PFSK-1 (cell line): ENCODE measurements around the gene CBLN3.
A peak's percentile ranks its signal among the peaks of the same experiment; 100 is the strongest.

Experiments used
- FOXP2 ChIP-seq: optimal IDR thresholded peaks from 2 replicates; pipeline ENCODE3; 2011; ENCODE audit warnings: borderline replicate concordance, control low read depth, inconsistent platforms; ENCODE audit not compliant: insufficient read depth; ENCODE audit errors: extremely low read length, extremely low read depth
- POLR2AphosphoS5 ChIP-seq: IDR thresholded peaks from 2 replicates; pipeline ENCODE4 v1.6.1; 2012; ENCODE audit warnings: low read depth, mild to moderate bottlenecking, control low read depth, low read length, moderate library complexity
- REST ChIP-seq, 2 experiments: IDR thresholded peaks; 2 replicates each; pipeline versions ENCODE4 v1.6.1 to v1.8.0; 2011 to 2012; ENCODE audit warnings: low read depth in 2 of 2, low read length in 2 of 2, control low read depth in 1 of 2, inconsistent platforms in 1 of 2, mild to moderate bottlenecking in 1 of 2, moderate library complexity in 1 of 2; ENCODE audit not compliant: insufficient read depth in 1 of 2
- SIN3A ChIP-seq: IDR thresholded peaks from 2 replicates; pipeline ENCODE4 v1.6.1; 2012; ENCODE audit warnings: mild to moderate bottlenecking, low read length, moderate library complexity, borderline replicate concordance; ENCODE audit not compliant: insufficient read depth
- TAF1 ChIP-seq: IDR thresholded peaks from 2 replicates; pipeline ENCODE4 v1.6.1; 2012; ENCODE audit warnings: low read length, control low read depth, borderline replicate concordance; ENCODE audit not compliant: insufficient read depth

The CBLN3 gene

GRCh38 chr14:24389226-24389848, 40.1 kb downstream of the CBLN3 start:
- TF ChIP-seq REST (IDR thresholded peaks at IDR 0.05; ENCODE audit: insufficient read depth in 1 of 2, low read depth in 2 of 2, low read length in 2 of 2) (no peak), POLR2AphosphoS5 (peak; percentile 35; the same call in 1 of the 2 replicates), SIN3A (no peak)

GRCh38 chr14:24388474-24389179, 40.8 kb downstream of the CBLN3 start:
- TF ChIP-seq FOXP2: no peak
- TF ChIP-seq TAF1: no peak
- no peak for TF ChIP-seq POLR2AphosphoS5
- no peak for TF ChIP-seq SIN3A
- TF ChIP-seq REST (IDR thresholded peaks at IDR 0.05; ENCODE audit: insufficient read depth in 1 of 2, low read depth in 2 of 2, low read length in 2 of 2): no peak

- TF ChIP-seq FOXP2: no peak
- no peak for TF ChIP-seq SIN3A
- no peak for TF ChIP-seq POLR2AphosphoS5
- TF ChIP-seq TAF1: no peak
- no peak for TF ChIP-seq REST (IDR thresholded peaks at IDR 0.05; ENCODE audit: insufficient read depth in 1 of 2, low read depth in 2 of 2, low read length in 2 of 2)
Measured at GRCh38 chr14:24387009-24387345, 42.5 kb downstream of the CBLN3 start.

GRCh38 chr14:24385524-24385923, 43.9 kb downstream of the CBLN3 start:
- TF ChIP-seq TAF1 (no peak), POLR2AphosphoS5 (no peak), FOXP2 (no peak), REST (IDR thresholded peaks at IDR 0.05; ENCODE audit: insufficient read depth in 1 of 2, low read depth in 2 of 2, low read length in 2 of 2) (no peak), SIN3A (no peak)

- TF ChIP-seq POLR2AphosphoS5 (no peak), REST (IDR thresholded peaks at IDR 0.05; ENCODE audit: insufficient read depth in 1 of 2, low read depth in 2 of 2, low read length in 2 of 2) (no peak), TAF1 (no peak), FOXP2 (no peak), SIN3A (no peak)
Measured at GRCh38 chr14:24384169-24384568, 45.3 kb downstream of the CBLN3 start.
